Measurements from ENCODE around the gene OPCML.

OPCML gene

DNA sequence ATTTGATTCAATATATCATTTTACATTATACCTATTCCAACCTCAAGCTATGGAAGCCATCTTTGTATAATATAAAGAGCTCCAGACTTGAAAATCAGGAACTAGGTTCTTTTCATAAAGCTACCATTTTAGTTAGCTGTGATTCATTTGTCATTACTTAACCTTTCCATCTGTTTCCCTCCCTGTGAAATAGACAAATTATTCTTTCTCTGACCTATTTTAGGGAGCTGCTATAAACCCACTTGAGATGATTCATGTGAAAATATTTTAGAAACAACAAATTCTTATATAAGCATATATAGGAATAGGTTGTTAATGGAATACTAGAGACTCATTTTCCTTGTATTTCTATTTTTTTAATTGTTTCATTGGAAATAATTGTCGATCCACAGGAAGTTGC is 1012.1 kb downstream of the OPCML start:
- DNase-seq = no peak

DNA sequence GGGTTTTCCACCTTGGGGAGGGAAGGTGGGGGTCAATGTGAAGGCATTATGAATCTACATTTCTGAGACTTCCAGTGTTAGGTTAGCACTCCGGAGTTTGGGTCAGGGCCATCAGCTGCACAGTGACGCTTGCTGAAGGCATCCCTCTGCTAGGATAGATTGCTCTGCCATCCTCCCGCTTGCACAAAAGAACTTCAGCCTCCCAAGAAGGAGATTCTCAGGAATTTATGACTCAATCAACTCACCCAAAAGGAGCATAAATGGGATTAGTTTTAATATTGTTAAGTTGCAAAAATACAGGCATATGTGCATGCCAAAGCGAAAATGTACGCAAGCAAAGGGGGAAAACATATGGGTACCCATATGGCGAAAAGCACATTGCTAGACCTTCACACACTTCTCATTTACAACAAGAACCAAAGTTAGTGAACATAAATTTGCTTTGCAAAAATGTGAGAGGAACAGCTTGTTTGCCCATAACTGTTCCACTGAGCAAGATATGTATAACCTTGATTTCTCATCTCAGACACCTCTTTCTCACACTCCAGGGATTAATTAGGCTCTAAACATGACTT is 1013.0 kb downstream of the OPCML start:
- no peak for DNase-seq

DNA sequence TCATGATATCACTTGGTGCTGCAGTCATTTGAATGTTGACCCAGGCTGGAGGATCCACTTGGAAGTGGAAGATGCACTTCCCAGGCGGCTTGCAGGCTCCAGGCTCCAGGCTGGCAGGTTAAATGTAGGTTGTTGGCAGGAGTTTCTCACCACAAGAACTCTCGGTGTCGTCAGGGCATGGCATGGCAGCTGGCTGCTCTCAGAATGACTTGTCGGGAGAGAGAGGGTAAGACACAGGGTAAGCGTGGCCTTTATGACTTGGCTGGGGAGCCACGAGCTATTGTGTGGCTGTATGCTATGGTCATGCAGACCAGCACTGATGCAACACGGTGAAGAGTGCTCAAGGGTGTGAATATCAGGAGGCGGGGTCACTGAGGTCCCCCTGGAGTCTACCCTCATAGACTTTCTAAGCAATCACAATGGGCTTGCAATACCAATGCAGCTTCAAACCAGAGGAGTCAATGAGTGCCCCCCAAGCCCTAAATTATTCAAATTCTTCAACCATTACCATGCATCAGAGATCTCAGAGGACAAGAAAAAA is 1027.7 kb downstream of the OPCML start:
- DNase-seq = no peak

DNA sequence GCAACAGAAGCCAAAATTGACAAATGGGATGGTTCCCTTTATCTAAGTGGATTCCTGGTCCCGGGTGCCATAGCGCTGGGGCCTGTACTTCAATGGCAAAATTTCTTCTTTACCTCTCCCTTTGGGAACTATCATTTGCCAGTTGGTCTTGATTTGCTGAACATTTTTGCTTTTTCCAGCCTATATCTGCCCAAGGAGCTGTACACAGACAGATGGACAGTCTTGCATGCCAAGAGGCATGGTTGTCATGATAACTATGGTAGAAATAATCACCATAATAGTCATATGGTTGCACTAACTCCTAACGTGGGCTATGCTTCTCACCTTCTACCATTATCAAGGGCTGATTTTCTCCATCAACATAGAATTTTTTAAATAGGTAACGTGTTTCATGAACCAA is 1030.9 kb downstream of the OPCML start:
- no peak for DNase-seq

DNA sequence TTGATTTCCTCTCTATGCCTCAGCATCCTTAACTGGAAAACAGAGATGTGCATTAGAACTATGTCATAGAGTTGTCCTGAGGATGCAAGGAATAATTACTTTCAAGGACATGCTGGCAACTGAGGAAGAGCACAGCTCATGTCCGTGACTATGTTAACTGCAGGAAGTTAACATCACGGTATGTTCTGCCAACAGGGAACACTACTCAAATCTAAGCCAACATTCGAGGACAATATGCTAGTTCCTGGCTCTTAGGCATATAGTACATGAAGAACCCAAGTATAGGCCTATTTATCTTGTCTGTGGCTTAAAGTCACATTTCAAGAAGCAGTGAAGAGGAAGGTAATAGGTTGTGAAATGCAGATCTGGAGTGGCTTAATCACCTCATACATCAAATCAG is 1032.6 kb downstream of the OPCML start:
- no peak for DNase-seq

GRCh38 chr11:132496341-132496740 is 1036.0 kb downstream of the OPCML start:
- DNase-seq = no peak

DNA sequence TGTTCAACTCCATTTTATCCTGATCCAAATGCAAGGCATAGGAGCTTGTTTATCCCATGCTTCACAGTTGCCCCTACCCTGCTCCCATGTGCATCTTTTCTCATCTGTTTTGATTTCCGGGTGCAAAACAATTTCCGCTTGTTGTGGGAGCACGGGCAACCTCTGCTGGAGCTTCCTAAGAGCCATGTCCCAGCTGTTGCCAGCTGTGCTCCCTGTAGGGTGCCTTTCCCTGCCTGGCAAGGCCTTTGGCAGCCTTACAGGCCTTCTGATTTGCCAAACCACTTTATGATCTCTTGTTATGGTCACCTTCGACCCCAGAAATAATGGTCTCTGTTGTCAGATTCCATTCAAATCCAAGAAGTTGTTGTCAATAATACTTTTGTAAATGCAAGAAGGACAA is 1038.5 kb downstream of the OPCML start:
- no peak for DNase-seq

DNA sequence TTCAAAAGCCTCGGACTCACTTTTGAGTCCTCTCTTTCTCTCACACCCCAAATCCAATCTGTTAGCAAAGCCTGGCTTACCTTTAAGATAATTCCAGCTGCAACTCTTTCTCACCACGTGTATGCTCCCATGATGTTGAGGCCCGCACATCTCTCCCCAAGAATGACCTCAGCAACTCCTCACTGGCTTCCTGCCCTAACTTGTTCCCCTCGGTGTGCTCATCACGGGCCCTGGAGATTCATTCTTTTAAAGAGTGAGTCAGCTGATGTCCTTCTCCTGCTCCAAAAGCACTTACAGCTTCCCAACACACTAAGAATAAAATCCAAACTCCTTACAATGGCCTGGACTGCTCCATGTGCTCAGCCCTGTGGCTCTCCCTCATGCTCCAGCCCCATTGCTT is 1041.3 kb downstream of the OPCML start:
- no peak for DNase-seq

DNA sequence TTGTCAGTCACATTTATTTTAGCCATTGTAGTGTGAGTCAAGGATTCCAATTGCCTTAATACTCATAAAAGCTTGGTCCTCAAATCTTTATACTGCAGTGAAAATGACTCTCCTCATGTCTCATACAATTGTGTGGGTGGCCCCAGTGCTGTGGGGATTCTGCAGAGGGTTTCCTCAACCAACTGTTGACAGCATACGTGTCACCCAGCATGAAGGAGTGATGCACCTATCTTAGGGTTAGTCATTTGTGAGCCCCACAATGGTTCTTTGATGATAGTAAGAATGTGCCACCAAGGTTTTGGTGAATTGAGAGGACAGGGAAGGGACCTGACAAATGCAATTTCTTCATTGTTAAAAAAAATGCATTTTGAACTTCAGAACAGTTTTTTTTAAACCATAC is 1046.2 kb downstream of the OPCML start:
- no peak for DNase-seq

GRCh38 chr11:132475026-132475425 is 1057.3 kb downstream of the OPCML start:
- DNase-seq = no peak

- no peak for DNase-seq
These were observed 1059.7 kb downstream of the OPCML start for GRCh38 chr11:132472411-132473172.

DNA sequence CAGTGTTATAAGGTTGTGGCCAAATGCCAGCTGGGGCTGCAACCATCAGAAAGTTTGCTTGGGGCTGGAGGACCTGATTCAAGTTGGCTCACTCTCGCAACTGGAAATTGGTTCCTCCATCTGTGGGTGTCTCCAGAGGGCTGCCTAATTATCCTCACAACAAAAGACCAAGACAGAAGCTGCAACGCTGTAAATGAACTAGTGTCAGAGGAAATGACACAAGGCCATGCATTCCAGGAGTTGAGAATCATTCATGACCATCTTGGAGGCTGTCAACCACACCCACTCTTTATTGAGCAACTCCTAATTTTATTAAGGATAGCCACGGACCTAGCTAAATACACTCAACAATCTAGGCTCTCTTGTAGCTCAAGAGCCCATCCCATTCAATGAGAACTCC is 1060.8 kb downstream of the OPCML start:
- no peak for DNase-seq

DNA sequence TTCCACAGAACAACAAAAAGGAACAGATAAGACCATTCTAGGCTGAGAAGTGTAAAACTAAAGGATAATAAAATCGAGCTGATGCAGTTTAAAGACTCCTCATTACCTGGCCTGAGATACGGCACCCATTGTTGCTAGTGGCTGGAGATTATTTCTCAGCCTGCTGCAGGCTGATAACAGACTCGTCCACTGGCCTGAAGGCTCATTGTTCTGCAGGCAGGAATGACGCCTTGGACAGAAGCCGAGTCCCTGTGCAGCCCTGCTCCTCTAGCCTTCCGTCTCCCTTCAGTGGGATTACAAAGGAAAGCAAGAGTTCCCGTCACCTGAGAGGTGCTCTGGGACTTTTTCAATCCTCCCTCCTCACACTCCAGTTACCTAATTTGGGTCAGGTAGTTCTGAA is 1065.3 kb downstream of the OPCML start:
- no peak for DNase-seq

DNA sequence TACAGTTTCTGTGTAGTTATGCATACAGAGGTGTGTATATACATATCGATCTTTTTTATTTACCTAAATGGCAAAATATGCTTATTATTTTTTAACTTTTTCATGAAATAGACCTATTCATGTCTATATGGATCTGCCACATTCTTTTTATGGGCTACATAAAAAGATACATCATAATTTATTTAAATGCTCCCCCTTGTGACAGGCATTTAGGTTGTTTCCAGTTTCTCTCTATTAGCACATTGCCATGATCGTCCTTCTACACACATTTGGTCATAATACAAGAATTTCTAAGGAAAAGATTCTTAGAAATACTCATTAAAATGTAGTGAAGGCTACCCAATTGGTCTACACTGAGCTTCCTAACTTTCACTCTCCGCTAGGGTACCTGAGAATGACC is 1067.4 kb downstream of the OPCML start:
- DNase-seq = no peak

- DNase-seq = no peak
These were observed 1068.3 kb downstream of the OPCML start for GRCh38 chr11:132464003-132464342.

DNA sequence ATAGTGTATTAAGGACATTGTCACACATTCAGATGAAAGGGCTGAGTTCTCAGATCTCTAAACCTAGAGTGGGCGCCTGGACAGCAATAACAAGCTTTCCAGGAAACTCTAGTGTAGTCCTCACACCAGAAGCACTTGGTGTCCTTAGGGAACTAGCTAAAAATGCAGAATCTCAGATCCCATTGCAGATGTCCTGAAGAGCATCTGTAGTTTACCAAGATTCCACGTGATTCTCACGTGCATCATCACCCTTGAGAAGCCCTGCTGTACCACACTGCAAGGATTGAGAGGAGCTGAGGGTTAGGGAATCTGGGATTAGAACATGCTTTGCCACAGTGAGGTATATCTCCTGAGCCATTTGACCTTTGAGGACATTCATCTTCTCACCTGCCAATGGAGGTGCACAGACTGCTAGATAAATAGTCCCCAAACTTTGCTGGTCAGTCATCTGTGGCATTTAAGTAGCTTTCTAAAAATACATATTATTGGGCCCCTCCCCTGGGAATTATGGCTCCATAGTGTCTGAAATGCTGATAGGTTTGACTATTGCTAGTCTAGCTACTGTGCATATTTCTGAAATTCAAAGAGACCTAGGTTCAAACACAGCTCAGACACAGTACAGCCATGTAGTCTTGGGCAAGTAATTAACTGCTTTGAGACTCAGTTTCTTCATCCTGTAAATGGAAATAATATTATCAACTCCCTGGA is 1068.9 kb downstream of the OPCML start:
- no peak for DNase-seq

- DNase-seq = no peak
These were observed 1072.6 kb downstream of the OPCML start for GRCh38 chr11:132459736-132460135.

DNA sequence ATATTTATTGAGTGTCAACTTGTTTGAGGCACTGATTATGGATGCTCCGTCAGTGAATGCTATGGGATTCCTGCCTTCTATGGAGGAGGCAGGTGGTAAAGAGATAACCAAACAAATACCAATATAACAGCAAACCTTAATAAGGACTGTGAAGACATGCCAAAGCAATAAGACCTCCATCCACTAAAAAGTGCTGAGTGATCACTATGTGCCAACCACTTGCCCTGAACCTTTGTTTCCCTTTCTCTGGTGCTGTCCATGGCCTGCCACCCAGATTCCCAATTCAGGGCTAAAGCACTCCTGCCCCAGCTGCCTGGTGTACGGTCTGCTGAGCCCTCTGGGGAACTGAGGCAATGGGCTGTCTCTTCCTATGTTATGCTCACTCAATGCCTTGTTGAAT is 1074.9 kb downstream of the OPCML start:
- DNase-seq = no peak

GRCh38 chr11:132456751-132457328 is 1075.5 kb downstream of the OPCML start:
- DNase-seq = no peak

DNA sequence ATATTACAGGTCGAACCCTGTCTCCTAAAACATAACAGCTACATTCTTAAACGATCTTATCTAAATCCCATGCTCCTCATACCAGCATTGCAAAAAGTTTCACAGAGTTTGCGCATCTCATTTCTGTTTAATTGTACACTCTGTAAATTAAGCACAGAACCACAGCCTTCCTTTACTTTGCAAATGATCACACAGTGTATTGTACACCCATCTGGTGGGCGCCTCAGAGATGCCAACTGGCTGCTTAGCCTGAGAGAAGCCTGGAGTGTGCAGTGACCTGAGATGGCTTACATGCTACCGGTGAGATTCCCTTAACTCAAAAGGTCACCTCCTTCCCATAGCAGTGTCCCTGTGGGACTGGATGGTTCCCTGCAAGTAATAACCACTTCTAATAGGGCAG is 1077.3 kb downstream of the OPCML start:
- no peak for DNase-seq

DNA sequence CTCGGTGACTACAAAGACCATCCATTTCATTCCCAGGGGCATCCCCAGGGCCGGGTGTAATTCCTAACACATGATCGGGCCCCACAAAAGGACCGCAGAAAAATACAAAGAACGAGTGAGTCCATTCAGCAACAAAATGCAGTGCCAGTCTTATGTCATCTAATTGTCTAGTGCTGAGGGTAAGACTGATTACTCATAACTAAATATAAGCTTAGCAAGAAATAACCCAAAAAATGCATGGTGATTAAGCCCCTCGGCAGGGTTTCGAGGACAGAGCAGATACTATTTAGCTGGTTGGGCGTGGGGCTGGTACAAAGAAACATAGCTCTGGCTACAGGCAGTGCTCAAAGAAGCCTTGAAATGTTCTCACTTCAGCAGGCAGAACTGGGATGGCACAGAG is 1078.9 kb downstream of the OPCML start:
- DNase-seq = no peak

DNA sequence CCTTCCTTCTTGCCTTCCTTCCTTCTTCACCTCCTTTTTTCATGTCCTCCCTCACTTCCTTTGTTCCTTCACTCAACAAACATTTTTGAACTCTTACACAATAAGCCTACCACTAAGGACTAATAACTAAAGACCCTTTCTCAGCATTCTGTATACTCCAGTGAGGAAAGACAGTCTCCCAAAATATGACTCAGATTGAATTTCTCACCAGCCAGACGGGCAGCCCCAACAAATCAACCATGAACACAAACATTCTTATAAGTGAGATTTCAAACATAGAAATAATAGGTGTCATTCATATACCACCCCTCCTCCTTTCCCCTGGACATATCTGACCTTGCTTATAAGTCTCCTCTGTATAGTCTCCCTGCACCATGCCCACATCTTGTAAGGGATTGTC is 1079.7 kb downstream of the OPCML start:
- DNase-seq = no peak

GRCh38 chr11:132451942-132452601 is 1080.2 kb downstream of the OPCML start:
- no peak for DNase-seq
